Measurements from ENCODE around the gene TMA7B. TPM values are rescaled to one million over a fixed set of nuclear protein-coding genes. Genes with fewer than 3 reads are reported as not detected.

The TMA7B gene
- total and polyA plus RNA-seq, 10 of the 15 experiments (the other 5 are each of a cell fraction or from before 2014, with no cell fraction given) = 0.33 to 2.9 (median 1.8) TPM

- no peak overlapping the region for H3K27ac ChIP-seq (ENCODE audit: control insufficient read depth, insufficient read depth)
- RAD21 ChIA-PET (ENCODE audit: unreplicated experiment) = interaction anchor here (0.6 to 1.5 kb wide), 3 partner anchors 34 to 116 kb away, joined by 3 to 4 read pairs (median 3); no protein-coding TSS in a partner anchor
- peaks cover 20 to 43% of the 10 kb centered on the region in 2 experiments for H3K36me3 ChIP-seq (ENCODE audit: control insufficient read depth in 2 of 2, insufficient read depth in 2 of 2, low read length in 1 of 2)
- no peak overlapping the region for H3K9ac ChIP-seq (ENCODE audit: control insufficient read depth, insufficient read depth, low read length)
- BruUV-seq (replicated peaks) = no TSS peak
- POLR2A ChIA-PET = interaction anchor here (1.1 to 1.6 kb wide), 2 partner anchors 10 to 180 kb away, joined by 3 to 5 read pairs; no protein-coding TSS in a partner anchor
- no peak for TF ChIP-seq KDM1A (IDR thresholded peaks at IDR 0.05; ENCODE audit: borderline replicate concordance)
- TF ChIP-seq FOXM1 (IDR thresholded peaks at IDR 0.05; ENCODE audit: low read depth, low read length) = no peak
- TF ChIP-seq USF1 (IDR thresholded peaks at IDR 0.05; ENCODE audit: borderline replicate concordance, extremely low read length, insufficient read depth, low read depth, low read length) = no peak
- no peak for TF ChIP-seq KLF5 (IDR thresholded peaks at IDR 0.05; ENCODE audit: partially characterized antibody)
- TF ChIP-seq SPI1 (IDR thresholded peaks at IDR 0.05; ENCODE audit: borderline replicate concordance, insufficient read depth, low read depth, low read length) = no peak
- TF ChIP-seq, protein P1, sequence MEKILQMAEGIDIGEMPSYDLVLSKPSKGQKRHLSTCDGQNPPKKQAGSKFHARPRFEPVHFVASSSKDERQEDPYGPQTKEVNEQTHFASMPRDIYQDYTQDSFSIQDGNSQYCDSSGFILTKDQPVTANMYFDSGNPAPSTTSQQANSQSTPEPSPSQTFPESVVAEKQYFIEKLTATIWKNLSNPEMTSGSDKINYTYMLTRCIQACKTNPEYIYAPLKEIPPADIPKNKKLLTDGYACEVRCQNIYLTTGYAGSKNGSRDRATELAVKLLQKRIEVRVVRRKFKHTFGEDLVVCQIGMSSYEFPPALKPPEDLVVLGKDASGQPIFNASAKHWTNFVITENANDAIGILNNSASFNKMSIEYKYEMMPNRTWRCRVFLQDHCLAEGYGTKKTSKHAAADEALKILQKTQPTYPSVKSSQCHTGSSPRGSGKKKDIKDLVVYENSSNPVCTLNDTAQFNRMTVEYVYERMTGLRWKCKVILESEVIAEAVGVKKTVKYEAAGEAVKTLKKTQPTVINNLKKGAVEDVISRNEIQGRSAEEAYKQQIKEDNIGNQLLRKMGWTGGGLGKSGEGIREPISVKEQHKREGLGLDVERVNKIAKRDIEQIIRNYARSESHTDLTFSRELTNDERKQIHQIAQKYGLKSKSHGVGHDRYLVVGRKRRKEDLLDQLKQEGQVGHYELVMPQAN (conservative IDR thresholded peaks at IDR 0.05) = no peak
- no peak for TF ChIP-seq NRF1 (conservative IDR thresholded peaks at IDR 0.05; ENCODE audit: low read depth, low read length)
- TF ChIP-seq JUNB (IDR thresholded peaks at IDR 0.05) = no peak
- no peak for TF ChIP-seq MYB (IDR thresholded peaks at IDR 0.05; ENCODE audit: borderline replicate concordance, low read depth, low read length)
- peaks cover 2% of the 10 kb centered on the region for H3K79me2 ChIP-seq (ENCODE audit: control insufficient read depth, insufficient read depth, low read length)
- intact Hi-C loops (cut with micrococcal nuclease; ENCODE audit: unreplicated experiment) (no loop called here), in situ Hi-C loops (cut with MboI) (no loop called here)
- CTCF ChIA-PET = interaction anchor here (0.7 kb wide), 1 partner anchor 66 kb away, joined by 3 read pairs; no protein-coding TSS in a partner anchor
- ATAC-seq (no peak), DNase-seq (ENCODE audit: low read depth, low spot score) (no peak), FAIRE-seq (no peak)
- H4K20me1 ChIP-seq (ENCODE audit: control insufficient read depth, insufficient read depth) = peaks cover 7% of the 10 kb centered on the region; the same call in 1 of the 2 replicates
- SMC1A ChIA-PET (ENCODE audit: uncharacterized antibody, unreplicated experiment) = interaction anchor here (1.2 to 2.7 kb wide), 5 partner anchors 12 to 95 kb away, joined by 3 to 16 read pairs (median 3); no protein-coding TSS in a partner anchor
- no peaks in the 10 kb centered on the region; the same call in 2 of the 3 replicates for H3K9me3 ChIP-seq (replicated peaks; ENCODE audit: control insufficient read depth, insufficient read depth, low read length)
- no peaks in the 10 kb centered on the region for H3K27me3 ChIP-seq (replicated peaks in 1 of 2; ENCODE audit: control insufficient read depth in 2 of 2, insufficient read depth in 2 of 2, low read length in 1 of 2)
- H3K4me1 ChIP-seq (ENCODE audit: control insufficient read depth, insufficient read depth, low read length) = peaks cover 46% of the 10 kb centered on the region
- no peak overlapping the region for H3K4me3 ChIP-seq
- 98% methylated on average over 2 of the region's 2 CpGs for WGBS (ENCODE audit: insufficient coverage, insufficient replicate concordance, low lambda C conversion rate, missing lambda C conversion rate)
- no peak overlapping the region for H2AFZ ChIP-seq (ENCODE audit: control insufficient read depth, low read depth, low read length)
- H3K4me2 ChIP-seq (ENCODE audit: control insufficient read depth, insufficient read depth) = no peak overlapping the region
These were observed 4.5 kb upstream of the TMA7B start for GRCh38 chr22:39955675-39956074.

All from GM12878 (cell line).